ENCODE measurements around the gene TRPM2.
A peak's percentile ranks its signal among the peaks of the same experiment; 100 is the strongest.
"Not testable (repeated sequence)": the region's sequence is repeated elsewhere in the genome, so short reads cannot be mapped to it uniquely, and the experiment has no call there.

TRPM2 gene

DNA sequence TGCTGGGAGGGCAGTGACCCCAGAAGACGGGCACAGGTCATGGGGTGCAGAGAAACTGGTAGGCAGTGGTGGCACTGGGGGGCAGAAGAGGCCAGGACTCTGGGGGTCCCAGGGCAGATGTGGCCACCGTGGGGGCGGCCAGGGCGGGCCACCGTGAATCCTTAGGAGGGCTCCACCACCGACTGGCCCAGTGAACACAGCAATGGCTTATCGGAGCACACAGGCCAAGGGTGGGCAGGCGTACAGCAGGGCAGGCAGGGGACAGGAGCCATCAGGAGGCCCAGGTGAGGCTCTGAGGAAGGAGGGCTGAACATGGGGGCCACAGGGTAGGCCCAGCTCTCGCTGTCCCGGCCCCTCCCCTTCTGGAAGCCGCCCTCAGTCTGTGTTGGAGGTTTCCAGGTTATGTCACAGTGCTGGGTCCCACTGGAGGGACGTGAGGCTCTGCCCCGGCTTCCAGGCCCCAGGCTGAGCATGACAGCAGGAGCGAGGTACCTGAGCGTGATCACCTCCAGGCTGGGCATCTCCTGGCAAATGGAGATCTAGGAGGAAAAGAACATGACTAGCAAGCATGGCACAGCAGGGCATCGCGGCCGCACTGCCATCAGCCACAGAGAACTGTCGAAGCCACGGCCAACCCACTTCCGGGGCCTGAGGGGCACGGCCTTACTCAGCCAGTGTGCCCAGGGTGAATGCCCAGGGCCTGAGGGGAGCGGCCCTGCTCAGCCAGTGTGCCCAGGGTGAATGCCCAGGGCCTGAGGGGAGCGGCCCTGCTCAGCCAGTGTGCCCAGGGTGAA is 18.0 kb upstream of the TRPM2 start:
- no peak for DNase-seq

DNA sequence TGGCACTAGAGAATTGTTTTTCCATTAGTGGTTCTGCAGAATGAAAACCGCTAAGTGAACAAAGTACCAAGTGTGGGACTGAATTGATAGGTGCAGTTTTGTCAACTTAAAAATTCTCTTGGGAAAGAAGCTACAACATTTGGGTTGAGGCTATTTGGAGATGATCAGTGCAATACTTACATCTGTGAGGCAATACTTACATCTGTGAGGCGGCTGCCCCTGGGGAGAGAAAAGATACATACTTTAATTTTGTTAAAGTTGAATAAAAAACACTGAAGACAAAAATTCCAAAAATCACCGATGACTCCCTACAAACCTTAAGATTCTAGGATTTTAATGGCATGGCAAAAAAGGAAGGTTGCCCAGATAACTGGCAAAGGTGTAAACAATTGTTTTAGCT is 16.0 kb upstream of the TRPM2 start:
- DNase-seq = no peak

DNA sequence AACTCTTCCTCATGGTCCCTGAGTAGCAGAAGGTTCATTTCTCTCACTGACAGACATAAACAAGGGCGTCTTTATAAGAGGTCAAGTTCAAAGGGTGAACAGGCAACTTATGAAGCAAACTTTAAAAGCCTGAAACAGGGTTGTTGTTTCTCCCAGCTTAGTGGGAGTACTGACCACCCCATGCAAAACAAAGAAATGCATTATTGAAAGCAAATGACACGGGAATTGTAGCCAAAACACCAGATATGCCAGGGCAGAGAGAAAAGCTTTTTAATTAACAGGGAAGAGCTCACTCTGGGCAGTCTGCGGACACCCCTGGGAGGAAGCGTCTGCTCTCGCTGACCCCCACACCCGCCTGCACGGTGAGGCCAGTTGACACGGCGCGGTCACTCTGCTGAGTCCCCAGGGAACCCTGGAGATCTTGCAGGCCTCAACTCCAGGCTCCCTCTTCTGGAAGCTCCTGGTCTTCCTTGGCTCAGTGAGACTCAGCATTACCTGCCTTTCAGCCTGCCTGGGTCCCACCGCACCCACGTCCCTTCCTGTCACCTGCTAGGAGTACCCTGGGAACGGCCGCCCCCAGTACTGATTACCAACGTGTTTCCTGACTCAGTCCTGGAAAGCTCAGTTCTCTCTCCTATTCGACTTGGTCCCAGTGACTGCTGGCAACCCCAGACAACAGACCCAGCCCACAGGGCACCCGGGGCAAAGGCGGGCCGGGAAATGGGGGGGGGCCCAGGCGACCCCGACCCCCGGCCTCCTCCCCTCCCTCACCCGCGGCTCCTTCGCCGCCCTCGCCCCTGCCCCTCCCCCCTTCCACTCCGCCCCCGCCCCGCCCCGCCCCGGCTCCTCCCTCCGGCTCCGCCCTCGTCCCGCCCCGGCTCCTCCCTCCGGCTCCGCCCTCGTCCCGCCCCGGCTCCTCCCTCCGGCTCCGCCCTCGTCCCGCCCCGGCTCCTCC is 15.2 kb upstream of the TRPM2 start:
- peak; percentile 63 for DNase-seq

DNA sequence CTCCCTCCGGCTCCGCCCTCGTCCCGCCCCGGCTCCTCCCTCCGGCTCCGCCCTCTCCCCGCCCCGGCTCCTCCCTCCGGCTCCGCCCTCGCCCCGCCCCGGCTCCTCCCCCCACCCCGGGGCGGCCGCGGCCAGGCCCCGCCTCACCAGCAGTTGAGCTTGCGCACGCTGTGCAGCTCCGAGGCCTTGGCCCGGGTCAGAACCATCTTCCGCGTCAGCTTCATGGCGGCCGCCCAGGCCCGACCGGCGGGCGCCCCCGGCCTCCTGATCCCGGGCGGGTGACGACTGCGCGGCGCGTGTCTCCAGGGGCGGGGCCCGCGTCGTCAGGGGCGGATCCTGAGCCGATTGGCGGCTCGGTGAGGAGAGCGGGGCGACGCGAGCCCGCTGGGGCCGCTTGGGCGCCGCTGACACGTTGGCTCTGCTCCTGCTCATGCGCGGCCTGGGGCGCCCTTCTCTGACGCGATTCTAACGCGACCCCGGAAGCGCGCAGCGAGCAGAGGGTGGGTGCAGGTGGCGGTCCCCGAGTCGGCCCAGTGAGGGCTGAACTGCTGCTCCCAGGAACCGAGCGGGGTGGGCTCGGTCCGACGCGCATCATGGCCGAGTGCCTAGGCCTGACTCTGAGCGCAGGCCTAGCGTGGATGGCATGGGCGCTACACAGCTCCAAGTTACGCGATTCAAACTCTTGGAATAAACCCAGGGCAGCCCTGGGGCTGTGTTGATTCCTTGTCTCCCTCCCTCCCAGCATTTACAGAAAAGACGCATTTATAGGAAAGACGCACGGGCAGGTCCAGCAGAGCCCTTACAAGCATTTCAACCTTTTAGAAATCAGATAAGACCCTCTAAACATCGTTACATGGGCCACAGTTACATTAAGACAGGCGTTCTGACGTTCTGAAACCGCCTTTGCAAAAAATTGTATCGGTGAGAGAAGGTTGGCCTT is 14.2 kb upstream of the TRPM2 start, which contains the start of gene CFAP410:
CFAP410 (minus strand) TSS at position 420 of the 940 bp plus-strand sequence; CDS start at position 224, 196 bp downstream.
- peak; percentile 97 for DNase-seq

DNA sequence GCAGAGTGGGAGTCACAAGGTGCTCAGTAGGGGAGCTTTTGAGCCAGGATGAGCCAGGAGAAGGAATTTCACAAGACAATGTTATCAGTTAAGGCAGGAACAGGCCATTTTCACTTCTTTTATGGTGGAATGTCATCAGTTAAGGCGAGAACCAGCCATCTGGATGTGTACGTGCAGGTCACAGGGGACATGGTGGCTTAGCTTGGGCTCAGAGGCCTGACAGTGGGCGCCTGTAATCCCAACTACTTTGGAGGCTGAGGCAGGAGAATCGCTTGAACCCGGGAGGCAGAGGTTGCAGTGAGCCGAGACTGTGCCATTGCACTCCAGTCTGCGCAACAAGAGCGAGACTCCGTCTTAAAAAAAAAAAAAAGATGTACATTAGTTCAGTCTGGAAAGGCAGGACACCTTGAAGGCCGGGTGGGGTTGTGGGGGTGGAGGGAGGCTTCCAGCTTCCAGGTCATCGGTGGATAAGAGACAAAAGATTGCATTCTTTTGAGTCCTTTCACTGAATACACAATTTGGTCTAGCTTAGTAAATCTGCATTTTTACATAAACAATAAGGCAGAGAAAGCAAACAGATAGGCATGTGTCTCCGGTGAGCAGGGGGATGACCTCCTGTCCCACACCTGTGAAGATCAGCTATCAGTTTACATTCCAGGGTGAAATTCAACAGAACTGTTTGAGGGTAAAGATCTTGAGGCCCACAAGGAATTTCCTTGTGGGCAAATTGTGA is 11.5 kb upstream of the TRPM2 start:
- not testable (repeated sequence) for DNase-seq

DNA sequence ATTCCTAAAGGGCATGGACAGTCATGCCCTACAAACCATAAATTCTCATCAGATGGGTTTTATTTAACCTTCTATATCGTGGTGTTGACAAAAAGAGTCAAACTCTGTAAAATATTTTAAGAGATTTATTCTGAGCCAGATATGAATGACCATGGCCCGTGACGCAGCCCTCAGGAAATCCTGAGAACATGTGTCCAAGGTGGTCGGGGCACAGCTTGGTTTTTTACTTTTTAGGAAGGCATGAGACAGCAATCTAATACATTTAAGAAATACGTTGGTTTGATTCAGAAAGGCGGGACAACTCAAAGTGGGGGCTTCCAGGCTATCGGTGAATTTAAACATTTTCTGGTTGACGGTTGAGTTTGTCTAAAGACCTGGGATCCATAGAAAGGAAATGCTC is 10.4 kb upstream of the TRPM2 start:
- not testable (repeated sequence) for DNase-seq

DNA sequence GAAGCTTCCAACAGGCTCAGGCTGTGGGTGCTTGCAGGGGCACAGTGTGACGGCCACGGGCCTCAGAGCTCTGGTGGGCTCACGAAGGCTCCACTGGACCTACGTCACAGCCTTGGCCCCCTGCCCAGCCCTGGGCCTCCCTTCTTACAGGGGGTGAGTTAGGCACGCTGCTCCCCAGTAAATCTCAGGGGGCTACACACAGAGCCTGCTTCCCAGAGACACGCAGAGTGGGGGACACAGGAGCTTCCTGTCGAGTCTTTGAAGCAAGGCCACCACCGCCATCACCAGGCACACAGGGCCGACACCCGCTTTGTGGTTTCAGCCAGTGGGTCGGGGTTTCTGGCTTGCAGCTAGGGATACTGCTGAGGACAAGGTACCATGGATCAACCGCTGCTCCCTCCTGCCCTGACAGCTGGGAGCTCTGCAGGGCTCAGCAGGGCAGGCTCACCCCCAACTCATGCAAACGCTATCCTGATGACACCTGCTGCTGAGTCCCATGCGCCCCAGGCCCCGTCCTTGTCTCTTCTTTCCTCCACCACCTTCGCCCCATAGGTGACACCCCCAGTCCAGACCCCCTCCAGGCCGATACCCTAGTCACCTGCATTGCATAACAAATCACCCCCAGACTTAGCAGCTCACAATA is 8.8 kb upstream of the TRPM2 start:
- DNase-seq = no peak

DNA sequence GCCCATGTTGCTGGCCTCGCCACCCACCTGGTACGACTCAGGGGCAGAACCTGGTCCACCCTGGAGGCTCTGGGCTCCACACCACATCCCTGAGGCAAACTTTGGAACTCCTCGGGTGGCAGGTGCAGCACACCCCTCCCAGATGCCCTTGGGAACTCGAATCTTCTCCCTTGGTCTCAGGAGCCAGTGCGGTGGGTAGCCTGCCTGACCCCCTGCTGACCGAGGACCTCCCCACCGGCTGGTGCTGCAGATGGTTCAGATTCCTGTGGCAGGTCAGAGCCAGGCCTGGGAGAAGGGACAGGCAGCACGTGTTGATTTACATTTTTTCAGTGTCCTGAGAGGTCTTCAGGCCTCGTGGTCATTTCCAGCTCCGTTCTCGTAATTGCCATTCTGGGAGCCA is 7.9 kb upstream of the TRPM2 start:
- no peak for DNase-seq

DNA sequence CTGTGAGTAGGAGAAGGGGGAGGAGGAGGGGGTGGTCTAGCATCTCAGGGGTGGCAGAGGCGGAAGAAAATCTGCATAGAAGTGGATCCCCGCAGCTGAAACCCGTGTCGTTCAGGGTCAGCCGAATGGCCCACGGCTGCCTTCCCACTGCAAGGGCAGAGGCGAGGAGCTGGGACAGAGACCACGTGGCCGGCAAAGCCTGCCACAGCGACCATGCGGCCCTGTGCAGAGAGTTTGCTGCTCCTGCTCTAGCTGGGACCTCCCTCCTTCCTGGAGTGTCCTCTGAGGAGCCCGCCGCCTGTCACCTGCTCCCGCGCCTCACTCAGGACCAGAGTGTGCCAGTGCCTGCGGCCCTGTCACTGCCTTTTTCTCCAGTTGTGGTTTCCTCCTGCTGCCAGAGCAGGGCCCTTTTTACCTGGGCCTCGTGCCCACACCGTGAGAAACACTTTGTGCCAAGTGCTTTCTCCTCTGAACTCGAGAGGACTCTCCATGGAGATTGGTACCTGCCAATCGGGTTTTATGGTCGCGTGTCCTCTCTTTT is 5.4 kb upstream of the TRPM2 start:
- no peak for DNase-seq

DNA sequence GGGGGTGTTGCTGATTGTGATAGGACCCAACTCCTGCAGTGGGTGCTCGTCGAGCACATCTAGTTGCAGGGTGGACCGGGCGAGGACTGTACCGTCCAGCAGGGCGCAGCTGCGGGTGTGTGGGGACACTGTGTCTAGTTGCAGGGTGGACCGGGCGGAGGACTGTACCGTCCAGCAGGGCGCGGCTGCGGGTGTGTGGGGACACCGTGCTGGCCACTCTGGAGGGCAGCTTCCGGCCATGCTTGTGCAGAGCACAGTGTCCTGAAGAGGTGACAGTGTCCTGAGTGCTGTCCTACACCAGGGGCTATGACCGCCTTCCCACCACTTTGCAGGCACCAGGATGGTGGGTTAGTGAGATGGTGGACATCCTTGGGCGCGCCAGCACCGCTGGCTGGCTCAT is 4.6 kb upstream of the TRPM2 start:
- DNase-seq = no peak

DNA sequence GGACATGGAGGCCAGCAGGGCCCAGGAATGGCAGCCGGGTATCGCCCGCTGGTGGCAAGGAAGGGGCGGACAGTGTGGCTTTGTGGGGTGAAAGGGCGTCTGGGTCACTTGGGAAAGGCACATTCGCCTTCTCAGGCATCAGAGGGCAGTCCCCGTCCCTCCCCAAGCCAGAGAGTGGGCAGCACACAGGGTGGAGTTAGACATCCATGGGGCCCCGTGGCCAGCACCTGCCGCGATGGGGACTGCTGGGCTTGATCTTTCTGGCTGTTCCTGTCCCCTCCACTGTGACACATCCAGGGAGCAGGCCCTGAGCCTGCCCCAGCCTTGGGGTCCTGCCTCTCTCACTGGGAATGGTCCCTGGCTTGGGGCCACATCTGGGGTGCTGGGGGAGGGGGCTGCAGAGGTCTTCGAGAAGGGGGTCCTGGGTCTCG is 4.0 kb upstream of the TRPM2 start:
- DNase-seq = no peak

DNA sequence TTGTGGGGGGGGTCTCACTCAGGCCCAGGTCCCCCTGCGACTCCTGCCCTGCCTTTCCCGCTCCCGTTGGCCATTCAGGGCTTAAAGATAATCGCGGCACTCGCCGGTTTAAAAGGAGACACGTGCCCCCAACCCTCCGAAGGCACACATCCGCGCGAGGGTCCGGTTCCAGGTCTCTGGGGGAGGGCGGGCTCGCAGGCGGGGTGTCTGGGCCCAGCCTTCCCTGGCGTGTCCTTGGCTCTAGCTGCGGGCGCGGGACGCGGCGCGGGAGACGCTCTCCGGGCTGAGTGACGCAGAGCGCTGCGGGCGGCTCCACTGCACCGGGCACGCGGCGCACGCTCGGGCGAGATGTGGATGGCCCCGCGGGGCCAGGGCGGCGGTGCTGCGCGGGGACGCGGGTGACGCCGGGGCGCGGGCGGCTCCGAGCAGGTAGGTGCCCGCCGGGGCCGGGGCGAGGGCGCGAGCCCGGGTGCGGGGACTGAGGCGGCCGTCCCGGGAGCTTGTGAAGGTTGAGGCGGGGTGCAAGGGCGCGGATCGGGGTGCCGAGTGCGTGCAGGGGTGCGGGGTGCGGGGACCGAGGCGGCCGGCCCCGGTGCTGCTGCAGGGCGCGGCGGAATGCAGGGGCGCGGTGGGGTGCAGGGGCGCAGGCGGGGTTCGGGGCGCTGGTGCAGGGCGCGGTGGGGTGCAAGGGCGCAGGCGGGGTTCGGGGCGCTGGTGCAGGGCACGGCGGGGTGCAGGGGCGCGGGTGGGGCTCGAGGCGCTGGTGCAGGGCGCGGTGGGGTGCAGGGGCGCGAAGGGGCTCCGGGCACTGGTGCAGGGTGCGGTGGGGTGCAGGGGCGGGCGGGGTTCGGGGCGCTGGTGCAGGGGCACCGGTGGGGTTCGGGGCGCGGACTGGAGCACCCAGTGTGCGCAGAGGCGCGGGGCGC is 3.3 kb upstream of the TRPM2 start:
- DNase-seq = no peak

DNA sequence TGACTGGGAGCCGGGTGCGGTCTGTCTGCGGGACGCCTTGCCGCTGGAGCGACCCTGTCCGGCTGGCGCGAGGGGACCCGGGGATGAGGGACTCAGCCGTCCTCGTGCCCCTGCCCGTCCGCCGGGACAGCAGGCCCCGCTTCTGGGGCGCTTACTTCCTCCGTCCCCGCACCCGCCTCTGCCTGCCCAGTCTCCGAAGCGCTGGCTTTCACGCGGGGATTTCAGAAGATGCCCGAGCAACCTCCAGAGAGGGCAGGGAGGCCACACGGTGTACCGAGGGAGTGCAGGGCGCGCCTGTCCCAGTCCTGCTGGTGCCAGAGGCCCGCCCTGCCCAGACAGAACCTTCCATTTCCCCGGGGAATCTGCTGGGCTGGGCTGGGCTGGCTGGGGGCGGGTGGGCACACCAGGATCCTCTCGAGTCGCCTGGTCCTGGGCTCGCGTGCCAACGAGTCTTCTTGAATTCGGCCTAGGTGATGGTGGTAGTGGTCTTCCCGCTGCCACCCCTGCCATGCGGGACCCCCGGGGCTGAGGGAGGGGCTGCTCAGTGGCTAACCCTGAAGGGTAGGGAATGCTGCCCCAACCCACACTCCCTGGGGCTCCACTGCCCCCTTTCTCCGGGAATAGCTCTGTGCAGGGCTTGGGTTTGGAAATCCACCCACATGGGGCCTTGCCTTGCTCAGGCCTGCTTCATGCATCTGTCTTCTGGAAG is 2.5 kb upstream of the TRPM2 start:
- no peak for DNase-seq

DNA sequence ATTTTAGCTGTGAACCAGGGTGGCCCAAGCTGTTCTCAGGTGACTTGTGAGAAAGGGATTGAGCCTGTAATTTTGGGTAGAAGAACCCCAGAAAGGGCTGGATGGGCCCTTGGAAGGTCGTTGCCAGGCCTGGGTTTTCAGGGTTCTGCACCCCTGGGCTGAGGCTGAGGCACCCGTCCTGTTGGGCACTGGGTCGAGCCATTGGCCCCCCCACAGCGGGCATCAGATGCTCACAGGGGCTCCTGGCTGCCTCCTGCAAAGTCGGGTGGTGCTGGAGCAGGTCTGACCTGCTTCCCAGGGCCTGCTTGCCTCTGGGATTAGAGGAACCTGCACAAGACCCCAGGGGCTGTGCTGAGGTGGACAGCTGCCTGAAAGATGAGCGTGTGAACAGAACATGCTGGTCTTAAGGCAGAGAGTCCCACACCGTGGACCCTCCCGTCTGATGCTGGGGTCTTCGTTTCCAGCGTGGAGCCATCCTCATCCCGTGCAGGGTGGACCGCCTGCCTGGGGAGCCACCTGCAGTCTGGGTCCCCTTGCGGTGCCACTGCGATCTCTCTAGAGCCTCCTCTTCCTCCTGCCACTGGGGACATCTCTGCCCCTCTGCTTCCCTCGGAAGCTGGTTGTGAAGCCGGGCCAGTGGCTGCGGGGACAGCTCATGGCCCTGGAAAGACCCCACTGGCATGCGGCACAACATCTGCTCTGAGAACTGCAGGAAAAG is 1.7 kb upstream of the TRPM2 start:
- no peak for DNase-seq

DNA sequence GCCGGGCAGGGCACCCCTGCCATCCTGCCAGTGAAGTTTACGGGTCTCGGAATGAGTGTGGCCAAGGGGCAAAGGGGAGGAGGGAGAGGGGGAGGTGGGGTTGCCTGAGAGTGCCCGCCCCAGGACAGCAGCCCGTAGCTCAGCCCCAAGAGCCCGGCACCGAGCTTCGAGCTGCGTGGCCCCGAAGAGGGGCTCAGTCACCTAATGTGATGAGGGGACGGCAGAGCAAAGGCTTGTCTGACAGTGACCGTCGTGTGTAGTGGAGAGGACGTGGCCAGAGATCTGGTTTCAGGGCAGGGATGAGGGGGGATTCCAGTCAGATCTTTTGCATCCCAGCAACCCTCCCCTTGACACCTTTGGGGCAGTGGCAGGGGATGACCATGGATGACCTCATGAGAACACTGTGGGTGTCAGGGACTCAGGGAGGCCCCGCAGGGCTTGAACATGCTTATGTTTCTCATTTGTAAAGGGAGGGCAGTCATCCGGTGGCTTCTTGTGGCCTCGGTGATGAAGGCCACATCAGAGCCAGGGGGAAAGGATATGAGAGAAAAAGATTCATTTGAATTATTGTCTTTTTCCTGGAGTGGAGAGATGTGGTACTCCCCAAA is 1.1 kb upstream of the TRPM2 start:
- no peak for DNase-seq

DNA sequence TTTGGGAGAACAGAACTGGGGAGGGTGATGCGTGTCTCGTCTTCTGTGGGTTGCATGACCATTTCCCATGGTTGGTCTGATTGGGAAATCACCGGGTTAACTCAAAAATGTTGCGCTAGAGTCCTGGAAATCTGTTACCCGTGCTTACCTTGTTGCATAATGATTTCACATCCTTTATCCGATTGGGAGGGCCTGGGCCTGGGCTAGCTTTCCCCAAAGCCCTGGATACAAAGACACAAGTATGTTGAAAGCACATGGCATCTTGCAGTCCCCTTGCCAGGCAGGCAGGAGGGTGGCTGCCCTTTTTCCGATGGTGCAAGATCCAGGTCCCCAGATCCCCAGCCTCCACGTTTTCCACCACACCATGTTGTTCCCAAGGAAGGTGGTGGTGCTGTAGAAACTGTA is 582 bp downstream of the TRPM2 start:
- DNase-seq = no peak

DNA sequence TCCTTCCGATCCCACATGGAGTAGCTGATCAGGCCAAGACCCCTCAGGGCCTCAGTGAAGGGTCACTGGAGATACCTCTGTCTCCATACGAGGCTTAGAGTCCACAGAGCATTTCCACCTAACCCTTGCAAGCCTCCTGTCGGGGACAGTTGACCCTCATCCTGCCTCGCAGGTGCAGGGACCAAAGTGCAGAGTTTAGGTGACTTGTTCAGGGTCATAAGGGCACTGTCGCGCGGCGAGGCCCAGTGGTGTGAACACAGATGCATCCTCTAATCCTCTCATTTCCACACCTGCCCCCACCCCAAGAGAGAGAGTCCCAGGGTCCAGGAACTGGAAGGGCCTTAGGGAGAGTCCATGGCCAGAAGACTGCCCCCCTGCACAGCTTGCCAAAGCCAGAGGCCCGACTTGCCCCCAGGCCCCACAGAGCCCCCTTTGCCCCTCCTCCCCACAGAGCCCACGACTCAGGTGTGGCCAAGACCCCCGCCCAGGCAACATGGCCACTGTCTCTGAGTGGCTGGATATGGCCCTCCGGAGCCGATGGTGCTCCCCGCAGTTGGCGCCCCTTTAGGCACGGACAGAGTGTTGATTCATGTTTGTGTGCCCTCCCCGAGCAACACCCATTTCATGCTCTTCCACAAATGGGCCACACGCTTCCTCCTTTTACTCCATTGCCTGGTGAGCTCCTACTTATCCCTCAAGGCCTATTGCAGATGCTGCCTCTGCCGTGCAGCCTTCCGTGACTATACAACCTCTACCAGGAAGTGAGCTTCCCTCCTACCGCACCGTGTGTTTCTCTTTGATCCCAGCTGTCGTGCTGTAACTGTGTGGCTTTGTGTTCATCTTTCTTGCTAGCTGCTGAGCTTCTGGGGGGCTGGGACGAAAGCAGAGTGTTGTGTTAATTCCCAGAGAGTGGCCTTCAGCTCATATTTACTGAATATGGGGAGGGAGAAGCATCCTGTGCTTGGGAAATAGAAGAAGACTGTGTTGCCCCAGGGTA is 1.7 kb downstream of the TRPM2 start:
- no peak for DNase-seq

Measured in NCI-H82 (cell line).